ENCODE results near the gene LEAP2. TPM values are rescaled to one million over a fixed set of nuclear protein-coding genes. Genes with fewer than 3 reads are reported as not detected.
A peak's percentile ranks its signal among the peaks of the same experiment; 100 is the strongest.
"Not testable (repeated sequence)": the region's sequence is repeated elsewhere in the genome, so short reads cannot be mapped to it uniquely, and the experiment has no call there.

The LEAP2 gene
- polyA plus RNA-seq, 2 donors, result 0.73 to 2.2 TPM

DNA sequence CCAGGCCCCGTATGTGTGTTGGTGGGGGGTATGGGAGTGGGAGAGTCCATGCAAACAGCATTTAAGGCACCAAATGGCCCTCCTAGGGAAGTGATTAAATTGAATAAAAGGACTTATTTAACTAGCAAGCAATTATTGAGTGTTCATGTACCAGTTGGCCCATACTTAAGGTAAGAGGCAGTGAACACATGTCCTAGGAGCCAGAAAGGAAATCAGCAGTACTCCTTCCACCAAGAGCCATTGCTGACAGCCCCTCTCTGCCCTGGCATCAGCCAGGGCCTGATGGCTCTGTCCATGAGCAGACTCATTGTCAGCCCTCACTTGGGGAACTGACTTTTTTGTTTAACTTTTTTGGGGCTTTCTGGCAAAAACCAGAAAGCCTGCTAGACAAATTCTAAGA lies 32.6 kb upstream of the LEAP2 start:
- H3K9me3 ChIP-seq (ENCODE audit: control insufficient read depth in 2 of 2, insufficient read depth in 1 of 2, low read depth in 1 of 2, low read length in 1 of 2), result no peaks in the 10 kb centered on the region
- no peaks in the 10 kb centered on the region for H3K36me3 ChIP-seq (ENCODE audit: control insufficient read depth in 2 of 2, insufficient read depth in 2 of 2, low read length in 1 of 2)
- peak overlapping the region; percentile 73 to 93 for H3K27ac ChIP-seq (ENCODE audit: low read depth in 2 of 2, low read length in 1 of 2)
- H3K27me3 ChIP-seq (ENCODE audit: control insufficient read depth in 1 of 2, insufficient read depth in 2 of 2, low read length in 2 of 2), result no peaks in the 10 kb centered on the region
- 54 to 63% methylated on average over 1 of the region's 1 CpG for WGBS, 2 donors
- no peak overlapping the region for H3K4me3 ChIP-seq (ENCODE audit: low read depth in 1 of 2, low read length in 2 of 2)
- H3K4me1 ChIP-seq (ENCODE audit: control insufficient read depth in 2 of 2, insufficient read depth in 2 of 2, low read length in 1 of 2), result peaks cover 0 to 6% of the 10 kb centered on the region in 2 donors

DNA sequence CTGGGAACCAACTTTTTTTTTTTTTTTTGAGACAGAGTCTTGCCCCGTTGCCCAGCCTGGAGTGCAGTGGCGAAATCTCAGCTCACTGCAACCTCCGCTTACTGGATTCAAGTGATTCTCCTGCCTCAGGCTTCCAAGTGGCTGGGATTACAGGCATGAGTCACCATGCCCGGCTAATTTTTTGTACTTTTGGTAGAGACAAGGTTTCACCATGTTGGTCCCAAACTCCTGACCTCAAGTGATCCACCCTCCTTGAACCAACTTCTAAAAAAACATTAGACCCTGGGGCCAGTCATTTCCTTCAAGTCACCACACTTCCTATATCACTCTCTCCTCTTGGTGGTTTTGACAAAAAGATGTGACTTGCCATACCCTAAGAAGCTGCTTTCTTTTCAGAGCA lies 32.2 kb upstream of the LEAP2 start:
- Histone ChIP-seq H3K27ac (ENCODE audit: low read depth in 2 of 2, low read length in 1 of 2) (no peak overlapping the region), H3K36me3 (ENCODE audit: control insufficient read depth in 2 of 2, insufficient read depth in 2 of 2, low read length in 1 of 2) (no peaks in the 10 kb centered on the region), H3K27me3 (ENCODE audit: control insufficient read depth in 1 of 2, insufficient read depth in 2 of 2, low read length in 2 of 2) (no peaks in the 10 kb centered on the region), H3K4me3 (ENCODE audit: low read depth in 1 of 2, low read length in 2 of 2) (no peak overlapping the region), H3K9me3 (ENCODE audit: control insufficient read depth in 2 of 2, insufficient read depth in 1 of 2, low read depth in 1 of 2, low read length in 1 of 2) (no peaks in the 10 kb centered on the region), H3K4me1 (ENCODE audit: control insufficient read depth in 2 of 2, insufficient read depth in 2 of 2, low read length in 1 of 2) (peaks cover 0 to 6% of the 10 kb centered on the region in 2 donors)
- 60 to 86% methylated on average over 4 of the region's 4 CpGs for WGBS, 2 donors

DNA sequence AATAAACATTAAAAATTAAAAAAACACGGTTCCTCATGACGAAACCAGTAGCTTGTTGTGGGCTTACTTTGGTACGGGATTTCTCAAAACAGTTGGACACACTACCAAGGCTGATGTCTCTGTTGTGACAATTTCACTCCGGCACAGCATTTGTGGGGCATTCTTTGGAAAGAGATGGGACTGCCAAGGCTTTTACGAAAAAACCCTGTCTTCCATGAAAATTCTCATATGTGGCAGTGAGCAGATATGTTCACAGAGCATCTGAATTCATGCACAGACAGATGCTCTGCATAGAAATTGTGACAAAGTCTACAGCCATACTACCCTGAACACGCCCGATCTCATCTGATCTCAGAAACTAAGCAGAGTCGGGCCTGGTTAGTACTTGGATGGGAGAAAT lies 25.2 kb upstream of the LEAP2 start:
- Histone ChIP-seq H3K27ac (ENCODE audit: low read depth in 2 of 2, low read length in 1 of 2) (no peak overlapping the region), H3K9me3 (ENCODE audit: control insufficient read depth in 2 of 2, insufficient read depth in 1 of 2, low read depth in 1 of 2, low read length in 1 of 2) (no peaks in the 10 kb centered on the region), H3K27me3 (ENCODE audit: control insufficient read depth in 1 of 2, insufficient read depth in 2 of 2, low read length in 2 of 2) (no peaks in the 10 kb centered on the region), H3K4me1 (ENCODE audit: control insufficient read depth in 2 of 2, insufficient read depth in 2 of 2, low read length in 1 of 2) (no peaks in the 10 kb centered on the region), H3K4me3 (ENCODE audit: low read depth in 1 of 2, low read length in 2 of 2) (no peak overlapping the region), H3K36me3 (ENCODE audit: control insufficient read depth in 2 of 2, insufficient read depth in 2 of 2, low read length in 1 of 2) (no peaks in the 10 kb centered on the region)
- 91 to 94% methylated on average over 8 of the region's 8 CpGs for WGBS, 2 donors

DNA sequence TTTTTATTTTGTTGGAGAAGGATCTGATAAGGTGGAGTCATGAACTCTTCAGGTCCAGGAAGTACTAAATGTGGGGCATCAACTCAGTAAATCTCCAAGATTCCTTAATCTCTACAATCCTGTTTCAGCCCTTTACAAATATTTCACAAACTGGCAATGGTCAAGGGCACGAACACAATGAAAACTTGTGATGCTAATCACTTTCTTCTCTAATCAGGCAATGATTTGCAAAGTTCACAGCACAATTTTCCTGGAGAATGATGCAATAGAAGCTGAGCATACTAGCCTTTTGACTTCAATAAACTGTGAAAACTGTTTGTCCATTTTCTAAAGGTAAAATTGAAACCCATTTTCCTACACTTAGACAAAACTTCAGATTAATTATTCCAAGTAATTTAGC lies 24.1 kb upstream of the LEAP2 start:
- H3K9me3 ChIP-seq (ENCODE audit: control insufficient read depth in 2 of 2, insufficient read depth in 1 of 2, low read depth in 1 of 2, low read length in 1 of 2), result no peaks in the 10 kb centered on the region
- WGBS, 2 donors, result 53 to 61% methylated on average over 1 of the region's 1 CpG
- no peaks in the 10 kb centered on the region for H3K27me3 ChIP-seq (ENCODE audit: control insufficient read depth in 1 of 2, insufficient read depth in 2 of 2, low read length in 2 of 2)

DNA sequence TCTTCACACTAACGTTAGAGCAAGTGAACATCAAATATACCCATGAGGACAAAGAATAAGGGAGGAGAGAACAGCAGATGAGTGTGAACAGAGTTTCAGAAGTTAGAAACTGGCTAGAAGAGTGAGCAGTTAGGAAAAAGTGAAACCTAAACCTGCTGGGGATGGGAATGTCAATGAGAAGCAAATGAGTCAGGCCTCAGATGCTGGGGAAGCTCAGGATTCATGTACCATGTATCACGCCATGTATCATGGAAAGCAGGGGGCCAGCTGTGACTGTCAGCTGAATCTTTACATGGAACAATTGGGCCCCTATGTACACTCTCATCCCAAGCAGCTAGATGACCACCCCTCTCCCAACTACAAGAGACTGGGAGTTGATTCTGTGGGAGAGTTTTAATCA lies 23.4 kb upstream of the LEAP2 start:
- no peak overlapping the region for H3K27ac ChIP-seq (ENCODE audit: low read depth in 2 of 2, low read length in 1 of 2)
- 72 to 84% methylated on average over 2 of the region's 2 CpGs for WGBS, 2 donors
- no peaks in the 10 kb centered on the region for H3K4me1 ChIP-seq (ENCODE audit: control insufficient read depth in 2 of 2, insufficient read depth in 2 of 2, low read length in 1 of 2)
- no peaks in the 10 kb centered on the region for H3K36me3 ChIP-seq (ENCODE audit: control insufficient read depth in 2 of 2, insufficient read depth in 2 of 2, low read length in 1 of 2)
- H3K9me3 ChIP-seq (ENCODE audit: control insufficient read depth in 2 of 2, insufficient read depth in 1 of 2, low read depth in 1 of 2, low read length in 1 of 2), result no peaks in the 10 kb centered on the region
- H3K27me3 ChIP-seq (ENCODE audit: control insufficient read depth in 1 of 2, insufficient read depth in 2 of 2, low read length in 2 of 2), result no peaks in the 10 kb centered on the region
- H3K4me3 ChIP-seq (ENCODE audit: low read depth in 1 of 2, low read length in 2 of 2), result no peak overlapping the region

More for the DNA sequence above, 24.1 kb upstream of the LEAP2 start:
- Histone ChIP-seq H3K36me3 (ENCODE audit: control insufficient read depth in 2 of 2, insufficient read depth in 2 of 2, low read length in 1 of 2) (no peaks in the 10 kb centered on the region), H3K27ac (ENCODE audit: low read depth in 2 of 2, low read length in 1 of 2) (no peak overlapping the region), H3K4me3 (ENCODE audit: low read depth in 1 of 2, low read length in 2 of 2) (no peak overlapping the region), H3K4me1 (ENCODE audit: control insufficient read depth in 2 of 2, insufficient read depth in 2 of 2, low read length in 1 of 2) (no peaks in the 10 kb centered on the region)

DNA sequence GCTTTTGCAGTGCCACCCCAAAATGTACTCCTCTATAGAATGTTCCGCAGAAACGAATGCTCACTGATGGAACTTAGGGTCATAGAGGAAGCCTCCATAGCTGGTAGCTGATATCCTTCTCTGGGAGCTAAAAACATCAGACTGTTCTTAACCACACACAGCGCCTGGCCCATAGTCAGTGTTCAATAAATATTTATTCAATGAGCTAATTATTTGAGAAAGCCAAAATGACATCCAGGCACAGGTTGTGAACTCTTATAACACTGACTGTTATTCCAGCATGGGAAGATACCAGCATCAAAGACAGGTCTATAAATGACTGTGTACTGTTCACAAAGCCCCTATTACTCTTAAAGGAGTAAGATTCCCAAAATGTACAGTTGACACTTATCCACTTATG lies 20.1 kb upstream of the LEAP2 start:
- Histone ChIP-seq H3K4me3 (ENCODE audit: low read depth in 1 of 2, low read length in 2 of 2) (no peak overlapping the region), H3K27ac (ENCODE audit: low read depth in 2 of 2, low read length in 1 of 2) (no peak overlapping the region), H3K9me3 (ENCODE audit: control insufficient read depth in 2 of 2, insufficient read depth in 1 of 2, low read depth in 1 of 2, low read length in 1 of 2) (no peaks in the 10 kb centered on the region), H3K27me3 (ENCODE audit: control insufficient read depth in 1 of 2, insufficient read depth in 2 of 2, low read length in 2 of 2) (no peaks in the 10 kb centered on the region), H3K36me3 (ENCODE audit: control insufficient read depth in 2 of 2, insufficient read depth in 2 of 2, low read length in 1 of 2) (no peaks in the 10 kb centered on the region), H3K4me1 (ENCODE audit: control insufficient read depth in 2 of 2, insufficient read depth in 2 of 2, low read length in 1 of 2) (no peaks in the 10 kb centered on the region)
- 80 to 84% methylated on average over 3 of the region's 3 CpGs for WGBS, 2 donors

DNA sequence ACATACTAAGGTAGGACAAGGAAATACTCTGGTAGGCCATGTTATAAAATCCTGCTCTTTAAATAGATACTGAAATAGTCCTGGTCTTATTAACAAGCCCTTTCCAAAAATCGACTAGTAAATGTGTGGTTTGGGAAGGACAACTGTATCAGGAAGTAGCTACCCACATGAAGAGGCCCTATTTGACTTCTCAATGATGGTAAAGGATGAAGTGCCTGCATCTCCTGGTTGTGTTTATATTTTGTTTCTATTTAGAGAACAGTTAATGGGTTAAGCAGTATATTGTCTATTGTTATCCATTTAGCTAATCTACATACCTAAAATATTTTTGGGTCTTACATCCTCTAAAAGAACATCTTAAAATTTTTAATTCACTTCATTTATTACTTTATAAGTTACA lies 19.7 kb upstream of the LEAP2 start:
- H3K27ac ChIP-seq (ENCODE audit: low read depth in 2 of 2, low read length in 1 of 2), result no peak overlapping the region
- H3K4me1 ChIP-seq (ENCODE audit: control insufficient read depth in 2 of 2, insufficient read depth in 2 of 2, low read length in 1 of 2), result no peaks in the 10 kb centered on the region
- WGBS, 2 donors, result 34 to 50% methylated on average over 1 of the region's 1 CpG
- H3K9me3 ChIP-seq (ENCODE audit: control insufficient read depth in 2 of 2, insufficient read depth in 1 of 2, low read depth in 1 of 2, low read length in 1 of 2), result no peaks in the 10 kb centered on the region
- H3K27me3 ChIP-seq (ENCODE audit: control insufficient read depth in 1 of 2, insufficient read depth in 2 of 2, low read length in 2 of 2), result no peaks in the 10 kb centered on the region
- no peak overlapping the region for H3K4me3 ChIP-seq (ENCODE audit: low read depth in 1 of 2, low read length in 2 of 2)
- H3K36me3 ChIP-seq (ENCODE audit: control insufficient read depth in 2 of 2, insufficient read depth in 2 of 2, low read length in 1 of 2), result no peaks in the 10 kb centered on the region

DNA sequence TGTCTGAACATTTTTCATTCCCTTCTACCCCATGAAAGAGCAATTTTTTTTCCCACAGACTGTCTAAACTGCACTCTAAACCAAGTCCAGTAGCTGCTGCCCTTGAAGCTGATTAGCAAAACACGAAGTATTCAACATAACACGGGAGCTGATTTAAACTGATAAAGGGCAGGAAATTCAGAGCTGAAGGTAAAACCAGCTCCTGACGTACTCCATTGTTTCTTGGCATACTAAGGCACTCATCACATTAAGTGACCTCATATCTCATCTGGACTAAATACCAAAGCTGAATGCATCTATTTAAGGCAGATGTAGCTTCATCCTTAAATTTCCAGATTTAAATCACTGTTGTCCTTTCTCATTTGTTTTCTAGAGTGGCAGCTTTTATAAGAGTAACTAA lies 19.2 kb upstream of the LEAP2 start:
- WGBS, 2 donors, result 39 to 53% methylated on average over 3 of the region's 3 CpGs
- no peak overlapping the region for H3K27ac ChIP-seq (ENCODE audit: low read depth in 2 of 2, low read length in 1 of 2)
- no peaks in the 10 kb centered on the region for H3K4me1 ChIP-seq (ENCODE audit: control insufficient read depth in 2 of 2, insufficient read depth in 2 of 2, low read length in 1 of 2)
- H3K36me3 ChIP-seq (ENCODE audit: control insufficient read depth in 2 of 2, insufficient read depth in 2 of 2, low read length in 1 of 2), result no peaks in the 10 kb centered on the region
- no peaks in the 10 kb centered on the region for H3K27me3 ChIP-seq (ENCODE audit: control insufficient read depth in 1 of 2, insufficient read depth in 2 of 2, low read length in 2 of 2)
- H3K4me3 ChIP-seq (ENCODE audit: low read depth in 1 of 2, low read length in 2 of 2), result no peak overlapping the region
- no peaks in the 10 kb centered on the region for H3K9me3 ChIP-seq (ENCODE audit: control insufficient read depth in 2 of 2, insufficient read depth in 1 of 2, low read depth in 1 of 2, low read length in 1 of 2)

DNA sequence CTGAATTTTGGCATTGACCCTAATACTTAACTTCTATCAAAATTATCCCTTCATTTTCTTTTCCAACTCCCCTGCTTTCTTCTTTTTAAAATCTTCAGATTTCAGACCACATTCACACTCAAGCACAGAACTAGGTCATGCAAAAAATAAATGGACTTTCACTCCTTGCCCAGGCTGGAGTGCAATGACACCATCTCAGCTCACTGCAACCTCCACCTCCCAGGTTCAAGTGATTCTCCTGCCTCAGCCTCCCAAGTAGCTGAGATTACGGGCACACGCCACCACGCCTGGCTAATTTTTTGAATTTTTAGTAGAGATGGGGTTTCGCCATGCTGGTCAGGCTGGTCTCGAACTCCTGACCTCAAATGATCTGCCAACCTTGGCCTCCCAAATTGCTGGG lies 18.5 kb upstream of the LEAP2 start:
- H3K4me1 ChIP-seq (ENCODE audit: control insufficient read depth in 2 of 2, insufficient read depth in 2 of 2, low read length in 1 of 2); H3K4me3 ChIP-seq (ENCODE audit: low read depth in 1 of 2, low read length in 2 of 2); H3K9me3 ChIP-seq (ENCODE audit: control insufficient read depth in 2 of 2, insufficient read depth in 1 of 2, low read depth in 1 of 2, low read length in 1 of 2); H3K27me3 ChIP-seq (ENCODE audit: control insufficient read depth in 1 of 2, insufficient read depth in 2 of 2, low read length in 2 of 2); H3K27ac ChIP-seq (ENCODE audit: low read depth in 2 of 2, low read length in 1 of 2); H3K36me3 ChIP-seq (ENCODE audit: control insufficient read depth in 2 of 2, insufficient read depth in 2 of 2, low read length in 1 of 2): not testable (repeated sequence)
- WGBS, 2 donors, result 97% methylated on average over 5 of the region's 5 CpGs

DNA sequence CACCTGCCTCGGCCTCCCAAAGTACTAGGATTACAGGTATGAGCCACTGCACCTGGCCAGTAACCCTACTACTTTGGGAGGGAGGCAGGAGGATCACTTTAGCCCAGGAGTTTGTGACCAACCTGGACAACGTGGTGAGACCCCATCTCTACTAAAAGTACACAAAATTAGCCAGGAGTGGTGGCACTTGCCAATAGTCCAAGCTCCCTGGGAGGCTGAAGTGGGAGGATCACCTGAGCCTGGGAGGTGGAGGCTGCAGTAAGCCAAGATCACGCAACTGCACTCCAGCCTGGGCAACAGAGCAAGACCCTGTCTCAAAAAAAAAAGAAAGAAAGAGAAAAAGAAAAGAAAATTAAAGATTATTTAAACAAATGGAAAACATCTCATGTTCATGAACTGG lies 17.5 kb upstream of the LEAP2 start:
- Histone ChIP-seq H3K36me3 (ENCODE audit: control insufficient read depth in 2 of 2, insufficient read depth in 2 of 2, low read length in 1 of 2) (no peaks in the 10 kb centered on the region), H3K27ac (ENCODE audit: low read depth in 2 of 2, low read length in 1 of 2) (no peak overlapping the region), H3K27me3 (ENCODE audit: control insufficient read depth in 1 of 2, insufficient read depth in 2 of 2, low read length in 2 of 2) (no peaks in the 10 kb centered on the region), H3K4me1 (ENCODE audit: control insufficient read depth in 2 of 2, insufficient read depth in 2 of 2, low read length in 1 of 2) (no peaks in the 10 kb centered on the region), H3K4me3 (ENCODE audit: low read depth in 1 of 2, low read length in 2 of 2) (no peak overlapping the region), H3K9me3 (ENCODE audit: control insufficient read depth in 2 of 2, insufficient read depth in 1 of 2, low read depth in 1 of 2, low read length in 1 of 2) (no peaks in the 10 kb centered on the region)
- 83 to 88% methylated on average over 3 of the region's 3 CpGs for WGBS, 2 donors
